ENCODE measurements around the gene ZNF212. TPM values are rescaled to one million over a fixed set of nuclear protein-coding genes. Genes with fewer than 3 reads are reported as not detected.
"Not testable (repeated sequence)": the region's sequence is repeated elsewhere in the genome, so short reads cannot be mapped to it uniquely, and the experiment has no call there.

The ZNF212 gene
- polyA plus RNA-seq, 1 donor from 2014 or later = 12.2 TPM

GRCh38 chr7:149251518-149251917 lies 12.1 kb downstream of the ZNF212 start:
- H3K79me2 ChIP-seq (replicated peaks; ENCODE audit: insufficient read depth, low read length); H3K9me2 ChIP-seq (ENCODE audit: insufficient read depth, low read length); H3K4me2 ChIP-seq (ENCODE audit: low read length); H3F3A ChIP-seq (ENCODE audit: insufficient read depth, low read length, poor library complexity, severe bottlenecking); H2AFZ ChIP-seq (ENCODE audit: low read depth, low read length); H3K36me3 ChIP-seq (ENCODE audit: insufficient read depth, low read length); H3K9ac ChIP-seq (ENCODE audit: low read length); H3K27me3 ChIP-seq (ENCODE audit: insufficient read depth, low read depth, low read length); H3K9me3 ChIP-seq (ENCODE audit: low read length); H4K20me1 ChIP-seq (ENCODE audit: insufficient read depth); H3K27ac ChIP-seq (ENCODE audit: low read length); H3K4me3 ChIP-seq (ENCODE audit: low read length): not testable (repeated sequence)

- Histone ChIP-seq H3K4me3 (ENCODE audit: low read length) (no peak overlapping the region), H3F3A (ENCODE audit: insufficient read depth, low read length, poor library complexity, severe bottlenecking) (no peaks in the 10 kb centered on the region), H4K20me1 (ENCODE audit: insufficient read depth) (no peaks in the 10 kb centered on the region), H3K27ac (ENCODE audit: low read length) (no peak overlapping the region), H3K36me3 (ENCODE audit: insufficient read depth, low read length) (no peaks in the 10 kb centered on the region), H3K9me3 (ENCODE audit: low read length) (no peaks in the 10 kb centered on the region), H3K27me3 (ENCODE audit: insufficient read depth, low read depth, low read length) (no peaks in the 10 kb centered on the region), H3K9ac (ENCODE audit: low read length) (no peak overlapping the region), H3K4me2 (ENCODE audit: low read length) (no peak overlapping the region), H2AFZ (ENCODE audit: low read depth, low read length) (no peak overlapping the region), H3K9me2 (ENCODE audit: insufficient read depth, low read length) (no peaks in the 10 kb centered on the region), H3K79me2 (replicated peaks; ENCODE audit: insufficient read depth, low read length) (no peaks in the 10 kb centered on the region)
- TF ChIP-seq POLR2AphosphoS5 (IDR thresholded peaks at IDR 0.05) (no peak), SMC3 (conservative IDR thresholded peaks at IDR 0.05; ENCODE audit: poor library complexity) (no peak), TAF1 (IDR thresholded peaks at IDR 0.05; ENCODE audit: low read depth) (no peak), REST (IDR thresholded peaks at IDR 0.05; ENCODE audit: borderline replicate concordance) (no peak)
Observed at GRCh38 chr7:149252378-149252777, 12.9 kb downstream of the ZNF212 start.

GRCh38 chr7:149253665-149254064 lies 14.2 kb downstream of the ZNF212 start:
- Histone ChIP-seq H3K4me2 (ENCODE audit: low read length) (no peak overlapping the region), H3K79me2 (replicated peaks; ENCODE audit: insufficient read depth, low read length) (no peaks in the 10 kb centered on the region), H3F3A (ENCODE audit: insufficient read depth, low read length, poor library complexity, severe bottlenecking) (no peaks in the 10 kb centered on the region), H3K9me2 (ENCODE audit: insufficient read depth, low read length) (no peaks in the 10 kb centered on the region), H3K4me3 (ENCODE audit: low read length) (no peak overlapping the region), H3K9ac (ENCODE audit: low read length) (no peak overlapping the region), H3K9me3 (ENCODE audit: low read length) (no peaks in the 10 kb centered on the region), H2AFZ (ENCODE audit: low read depth, low read length) (no peak overlapping the region), H4K20me1 (ENCODE audit: insufficient read depth) (no peaks in the 10 kb centered on the region), H3K36me3 (ENCODE audit: insufficient read depth, low read length) (no peaks in the 10 kb centered on the region), H3K27ac (ENCODE audit: low read length) (no peak overlapping the region), H3K27me3 (ENCODE audit: insufficient read depth, low read depth, low read length) (no peaks in the 10 kb centered on the region)
- TF ChIP-seq RAD21 (conservative IDR thresholded peaks at IDR 0.05) = no peak
- TF ChIP-seq CTCF (IDR thresholded peaks at IDR 0.05; ENCODE audit: poor library complexity, severe bottlenecking) = no peak
- TF ChIP-seq EP300 (conservative IDR thresholded peaks at IDR 0.05; ENCODE audit: poor library complexity, severe bottlenecking) = no peak
- no peak for TF ChIP-seq SMC3 (conservative IDR thresholded peaks at IDR 0.05; ENCODE audit: poor library complexity)
- TF ChIP-seq MXI1 (conservative IDR thresholded peaks at IDR 0.05; ENCODE audit: poor library complexity, severe bottlenecking) = no peak
- TF ChIP-seq EZH2 (IDR thresholded peaks at IDR 0.05; ENCODE audit: borderline replicate concordance, insufficient read depth, low read length, poor library complexity, severe bottlenecking) = no peak
- TF ChIP-seq TAF1 (IDR thresholded peaks at IDR 0.05; ENCODE audit: low read depth) = no peak
- TF ChIP-seq POLR2AphosphoS5 (IDR thresholded peaks at IDR 0.05) = no peak

Measured in neural cell (in vitro differentiated cells).